IPS-NIHi11 (cell line): ENCODE data around the gene ZMIZ1.

Experiments used
- DNase-seq: peaks from one replicate; pipeline ENCODE4 v3.0.0; 2012; ENCODE audit warnings: mixed read lengths, low spot score

The ZMIZ1 gene

GRCh38 chr10:79155301-79156081, 86.7 kb downstream of the ZMIZ1 start:
- DNase-seq = no peak

DNA sequence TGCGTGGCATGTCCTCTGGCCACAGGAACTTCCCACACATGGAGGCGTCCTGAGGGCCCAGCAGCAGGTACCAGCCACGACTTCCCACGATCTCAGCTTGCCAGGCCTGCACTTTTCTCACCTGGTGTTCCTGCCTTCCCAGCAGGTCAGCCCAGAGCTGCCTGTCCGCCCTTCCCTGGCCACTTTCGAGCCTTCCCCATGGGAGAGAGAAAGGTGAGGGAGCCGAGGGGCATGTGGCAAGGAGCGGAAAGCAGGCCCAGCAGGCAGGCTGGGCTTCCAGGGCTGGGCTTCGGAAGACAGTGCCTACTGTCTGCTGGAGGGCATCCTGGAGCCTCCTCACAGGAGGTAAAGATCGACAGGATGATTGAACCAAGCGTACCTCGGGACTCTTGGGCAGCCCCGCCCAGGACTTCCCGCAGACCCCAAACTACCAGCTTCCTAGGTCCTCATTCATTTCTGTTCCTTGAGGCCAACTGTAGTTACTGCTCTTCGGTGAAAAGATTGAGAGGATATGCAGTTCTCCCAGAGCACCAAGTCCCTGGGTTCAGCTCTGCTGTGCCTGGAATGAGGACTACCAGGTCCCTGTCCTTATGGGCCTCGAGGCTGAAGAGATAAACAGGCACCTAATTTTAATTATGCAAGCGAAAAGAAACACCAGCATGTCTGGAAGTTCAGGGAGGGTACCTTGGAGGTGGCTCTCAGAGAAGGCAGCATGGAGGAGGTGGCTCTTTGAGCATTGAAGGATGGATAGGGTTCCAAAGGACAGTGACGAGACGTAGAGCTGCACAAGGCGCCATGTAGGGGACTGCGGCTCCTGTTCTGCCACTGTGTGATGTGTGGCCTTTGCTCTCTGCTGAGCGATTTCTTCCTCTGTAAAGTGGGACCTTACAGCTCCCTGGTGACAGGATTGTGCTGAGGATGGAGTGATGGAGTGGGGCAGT, 87.8 kb downstream of the ZMIZ1 start:
- no peak for DNase-seq

DNA sequence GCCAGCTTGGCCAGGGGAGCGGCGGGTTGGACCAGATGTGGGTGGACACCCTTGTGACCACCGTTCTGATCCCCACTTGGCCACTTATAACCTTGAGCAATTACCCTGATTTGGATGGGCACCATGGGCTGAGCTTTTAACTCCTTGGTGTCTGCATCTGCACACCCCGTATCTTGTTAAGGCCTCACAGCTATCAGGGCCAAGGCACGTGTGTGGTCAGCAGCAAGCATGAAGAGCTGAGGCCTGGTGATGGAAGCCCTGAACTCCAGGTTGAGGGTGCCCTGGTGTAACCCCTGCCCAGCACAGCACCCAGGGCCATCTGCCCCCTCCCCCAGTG, 89.2 kb downstream of the ZMIZ1 start:
- DNase-seq = no peak

DNA sequence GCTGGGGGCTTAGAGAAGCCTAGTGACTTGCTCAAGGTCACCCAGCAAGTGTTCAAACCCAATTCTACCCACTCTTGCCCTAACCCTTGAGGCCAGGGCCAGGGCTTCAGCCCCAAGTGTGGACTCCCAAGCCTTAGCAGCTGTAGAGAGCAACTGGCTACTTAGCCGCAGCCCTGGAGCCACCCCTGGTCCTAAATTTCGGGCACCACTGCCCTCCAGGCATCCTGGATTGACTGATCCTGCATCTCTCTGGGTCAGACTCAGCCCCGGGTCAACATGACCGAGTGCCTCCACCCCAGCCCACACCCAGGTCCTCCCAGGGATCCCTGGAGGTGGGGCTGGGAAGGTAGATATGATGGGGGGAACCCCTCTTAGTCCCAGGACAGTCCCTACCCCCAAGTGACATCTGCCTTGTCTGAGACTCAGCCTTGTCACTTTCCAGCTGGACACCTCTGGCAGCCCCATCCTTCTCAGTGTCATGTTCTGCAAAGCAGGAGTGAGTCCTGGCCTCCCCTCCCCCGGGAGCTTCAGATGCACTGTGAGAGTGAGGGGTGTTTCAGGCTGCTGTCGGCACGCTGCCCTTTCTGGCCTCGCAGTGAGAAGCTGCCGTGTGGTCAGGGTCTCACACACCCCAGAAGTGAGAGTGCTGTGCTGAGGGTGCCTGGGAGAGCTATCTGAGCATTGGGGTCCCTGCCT, 89.8 kb downstream of the ZMIZ1 start:
- DNase-seq = no peak

GRCh38 chr10:79159141-79159651, 90.4 kb downstream of the ZMIZ1 start:
- no peak for DNase-seq

GRCh38 chr10:79159785-79160184, 91.0 kb downstream of the ZMIZ1 start:
- DNase-seq = no peak

- DNase-seq = no peak
Observed at GRCh38 chr10:79160191-79160590, 91.4 kb downstream of the ZMIZ1 start.

DNA sequence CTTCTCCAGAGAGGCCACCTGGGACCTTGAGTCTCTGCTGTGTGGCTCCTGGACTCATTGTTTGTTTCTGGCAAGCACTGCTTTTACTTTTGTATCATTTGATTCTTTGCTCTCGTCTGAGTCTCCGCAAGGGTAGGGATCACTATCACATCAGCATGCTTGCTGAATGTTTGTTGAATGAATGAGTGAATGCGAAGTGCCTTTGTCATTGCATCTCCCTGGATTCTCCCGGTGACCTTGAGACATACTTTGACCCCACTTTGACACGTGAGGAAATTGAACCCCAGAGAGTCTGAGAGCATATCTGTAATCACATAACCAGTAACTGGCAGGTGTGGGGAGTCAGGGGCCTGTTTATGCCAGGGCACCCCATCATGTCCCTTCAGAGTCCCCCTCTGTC, 92.8 kb downstream of the ZMIZ1 start:
- DNase-seq = no peak

GRCh38 chr10:79162022-79162421, 93.3 kb downstream of the ZMIZ1 start:
- DNase-seq = no peak

GRCh38 chr10:79162861-79163665, 94.3 kb downstream of the ZMIZ1 start:
- no peak for DNase-seq

DNA sequence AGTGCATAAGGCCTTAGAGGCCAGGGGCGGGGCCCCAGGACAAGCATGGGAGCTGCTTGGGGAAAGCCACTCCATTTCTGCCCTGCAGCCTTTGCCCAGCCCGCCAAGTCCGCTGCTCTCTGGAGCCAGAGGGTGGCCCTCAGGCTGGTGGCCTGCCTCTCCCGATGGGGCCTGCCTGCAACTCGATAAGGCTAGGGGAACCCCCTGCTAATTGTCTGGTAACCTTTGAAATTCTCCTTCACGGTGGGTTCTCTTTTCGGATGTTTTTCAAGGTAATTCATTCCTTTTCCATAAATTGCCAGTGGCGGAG, 94.9 kb downstream of the ZMIZ1 start:
- DNase-seq = no peak

DNA sequence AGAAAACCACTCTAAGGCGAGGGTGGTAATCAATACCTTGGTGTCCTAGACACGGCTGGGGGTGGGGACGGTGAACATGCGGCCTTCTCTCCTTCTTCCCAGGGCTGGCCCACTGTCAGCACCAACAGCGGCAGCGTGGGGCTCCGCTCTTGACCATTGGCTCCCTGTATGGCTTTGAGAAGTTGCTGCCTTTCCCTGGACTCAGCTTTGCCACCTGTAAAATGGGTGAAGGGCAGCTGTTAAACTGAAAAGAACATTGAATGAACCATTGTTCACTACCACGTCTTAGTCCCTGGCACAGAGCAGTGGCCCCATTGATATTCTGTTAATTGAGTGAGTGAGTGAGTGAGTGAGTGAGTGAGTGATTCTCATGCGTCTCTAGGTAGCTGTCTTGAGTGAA, 95.3 kb downstream of the ZMIZ1 start:
- DNase-seq = no peak

- no peak for DNase-seq
Observed at GRCh38 chr10:79165070-79165778, 96.5 kb downstream of the ZMIZ1 start.

GRCh38 chr10:79166312-79166721, 97.6 kb downstream of the ZMIZ1 start:
- DNase-seq = no peak

GRCh38 chr10:79166741-79167140, 98.0 kb downstream of the ZMIZ1 start:
- no peak for DNase-seq

GRCh38 chr10:79167537-79167936, 98.8 kb downstream of the ZMIZ1 start:
- no peak for DNase-seq

GRCh38 chr10:79168210-79168609, 99.4 kb downstream of the ZMIZ1 start:
- no peak for DNase-seq

DNA sequence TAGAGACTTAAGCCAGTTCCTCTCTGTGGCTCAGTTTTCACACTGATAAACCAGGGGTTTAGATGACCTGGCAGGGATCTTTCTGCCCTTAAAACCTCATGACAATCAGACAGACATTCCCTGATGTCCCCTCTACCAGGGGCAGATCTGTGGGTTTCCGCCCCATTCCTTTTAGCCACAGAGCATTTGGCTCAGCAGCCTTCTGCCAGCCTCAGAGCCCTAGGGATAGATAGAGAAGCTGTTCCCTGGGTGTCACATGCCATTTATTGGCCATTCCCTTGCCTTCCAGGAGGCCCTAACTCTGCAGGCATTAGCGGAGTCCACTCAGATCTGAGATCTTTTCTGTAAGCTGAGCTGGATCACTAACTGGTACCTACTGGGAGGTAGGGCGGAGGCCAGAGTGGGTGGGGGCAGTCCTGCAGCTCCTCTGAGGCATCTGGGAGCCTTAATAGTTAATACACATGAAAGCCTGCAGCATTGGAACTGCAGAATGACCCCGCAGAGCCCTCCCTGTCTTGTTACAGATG, 101.5 kb downstream of the ZMIZ1 start:
- no peak for DNase-seq

DNA sequence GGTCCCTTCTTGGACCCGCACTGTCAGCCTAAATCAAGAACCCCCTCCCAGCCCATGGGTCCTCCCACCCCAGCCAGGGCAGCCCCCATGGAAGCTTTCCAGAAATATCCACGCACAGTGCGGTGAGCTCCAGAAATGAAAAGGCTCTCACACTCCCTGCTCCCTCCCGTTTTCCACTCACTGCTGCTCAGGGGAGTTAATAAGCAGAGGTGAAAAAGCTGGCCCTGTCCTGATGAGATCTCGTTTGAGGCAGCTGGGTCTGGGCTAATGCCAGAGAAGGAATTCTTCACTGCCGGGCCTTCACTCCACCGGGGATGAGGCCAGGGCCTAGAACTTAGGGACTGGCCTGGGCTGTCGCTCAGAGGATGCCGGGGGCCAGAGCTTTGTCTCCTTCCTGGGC, 102.2 kb downstream of the ZMIZ1 start:
- DNase-seq = no peak

DNA sequence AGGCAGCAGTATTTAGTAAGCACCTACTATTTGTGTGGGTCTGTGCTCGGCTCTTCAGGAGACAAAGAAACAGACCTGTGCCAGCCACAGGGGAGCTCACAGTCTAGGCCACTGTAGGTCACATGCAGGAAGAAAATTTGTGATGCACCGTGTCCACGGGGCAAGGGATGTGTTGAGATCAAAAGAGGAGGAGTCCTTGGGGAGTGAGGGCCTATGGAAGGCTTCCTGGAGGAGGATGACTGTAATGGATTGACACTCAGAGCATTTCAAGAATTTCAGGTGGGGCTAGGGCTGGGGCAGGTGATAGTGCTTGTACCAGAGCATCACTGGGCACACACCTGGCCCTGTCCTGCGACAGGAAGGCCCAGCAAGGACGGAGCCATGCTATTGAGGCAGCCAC, 102.7 kb downstream of the ZMIZ1 start:
- no peak for DNase-seq

GRCh38 chr10:79172881-79173280, 104.1 kb downstream of the ZMIZ1 start:
- DNase-seq = no peak
